Erythroblast (primary cell): ENCODE results near the gene ADAMTS12.
A peak's percentile ranks its signal among the peaks of the same experiment; 100 is the strongest.
"Not testable (repeated sequence)": the region's sequence is repeated elsewhere in the genome, so short reads cannot be mapped to it uniquely, and the experiment has no call there.

ENCODE experiments used
- DNase-seq, 2 experiments: peaks; one replicate each; lab custom pipeline; 2025; lab: John Stamatoyannopoulos, UW
- GATA1 ChIP-seq: IDR thresholded peaks from 2 replicates; pipeline ENCODE4 v1.6.1; 2011; ENCODE audit warnings: low read depth, mild to moderate bottlenecking, control low read depth, low read length, moderate library complexity
- POLR2A ChIP-seq: IDR thresholded peaks from 2 replicates; pipeline ENCODE4 v1.6.1; 2011; ENCODE audit warnings: mild to moderate bottlenecking, low read length

ADAMTS12 gene

GRCh38 chr5:33538201-33538600 is 353.6 kb downstream of the ADAMTS12 start:
- TF ChIP-seq GATA1: no peak
- TF ChIP-seq POLR2A: no peak
- DNase-seq: no peak

GRCh38 chr5:33537240-33537639 is 354.6 kb downstream of the ADAMTS12 start:
- TF ChIP-seq GATA1 (no peak), POLR2A (no peak)
- no peak for DNase-seq

GRCh38 chr5:33536802-33537201 is 355.0 kb downstream of the ADAMTS12 start:
- TF ChIP-seq POLR2A (no peak), GATA1 (no peak)
- no peak for DNase-seq

GRCh38 chr5:33531824-33532223 is 360.0 kb downstream of the ADAMTS12 start:
- TF ChIP-seq GATA1 (no peak), POLR2A (no peak)

GRCh38 chr5:33531037-33531298 is 360.8 kb downstream of the ADAMTS12 start:
- TF ChIP-seq GATA1: no peak
- TF ChIP-seq POLR2A: no peak

More at GRCh38 chr5:33531824-33532223, 360.0 kb downstream of the ADAMTS12 start:
- no peak for DNase-seq

GRCh38 chr5:33530183-33531036 is 361.4 kb downstream of the ADAMTS12 start:
- TF ChIP-seq POLR2A (no peak), GATA1 (no peak)
- DNase-seq: no peak

More at GRCh38 chr5:33531037-33531298, 360.8 kb downstream of the ADAMTS12 start:
- no peak for DNase-seq

GRCh38 chr5:33527696-33528095 is 364.1 kb downstream of the ADAMTS12 start:
- TF ChIP-seq GATA1: no peak
- TF ChIP-seq POLR2A: no peak
- no peak for DNase-seq

- DNase-seq: no peak
- TF ChIP-seq GATA1: no peak
- no peak for TF ChIP-seq POLR2A
These were observed 365.0 kb downstream of the ADAMTS12 start for GRCh38 chr5:33526755-33527154.

- DNase-seq: peak; percentile 4 to 5
- TF ChIP-seq POLR2A (no peak), GATA1 (no peak)
These were observed 367.3 kb downstream of the ADAMTS12 start for GRCh38 chr5:33524476-33524875.

- TF ChIP-seq POLR2A: no peak
- TF ChIP-seq GATA1: no peak
- DNase-seq: no peak
These were observed 368.5 kb downstream of the ADAMTS12 start for GRCh38 chr5:33523208-33523771.

GRCh38 chr5:33516421-33516820 is 375.4 kb downstream of the ADAMTS12 start:
- DNase-seq: no peak
- TF ChIP-seq POLR2A (no peak), GATA1 (no peak)

- not testable (repeated sequence) for DNase-seq
These were observed 376.4 kb downstream of the ADAMTS12 start for GRCh38 chr5:33515366-33515765.

- no peak for DNase-seq
- no peak for TF ChIP-seq POLR2A
- TF ChIP-seq GATA1: no peak
These were observed 378.2 kb downstream of the ADAMTS12 start for GRCh38 chr5:33513462-33514185.

- DNase-seq: no peak
- TF ChIP-seq GATA1 (no peak), POLR2A (no peak)
These were observed 382.8 kb downstream of the ADAMTS12 start for GRCh38 chr5:33509036-33509435.
